ENCODE measurements around the gene ARHGAP24. TPM values are rescaled to one million over a fixed set of nuclear protein-coding genes. Genes with fewer than 3 reads are reported as not detected.

ARHGAP24 gene
- total and polyA plus RNA-seq, 2 experiments from 2014 or later, result 19.5 to 29.6 TPM

- H3K4me3 ChIP-seq, result no peak overlapping the region
- no peaks in the 10 kb centered on the region for H3K36me3 ChIP-seq (replicated peaks; ENCODE audit: insufficient read depth, low read depth)
- H3K4me1 ChIP-seq (ENCODE audit: insufficient read depth), result peaks cover 4% of the 10 kb centered on the region
- WGBS (ENCODE audit: low lambda C conversion rate, missing lambda C conversion rate), result 85% methylated on average over 1 of the region's 1 CpG
- no peaks in the 10 kb centered on the region for H3K27me3 ChIP-seq
- no peak overlapping the region for H2AFZ ChIP-seq
- H3K79me2 ChIP-seq, result peaks cover 8% of the 10 kb centered on the region
- no peak for DNase-seq (ENCODE audit: low spot score)
- no peak overlapping the region for H3K27ac ChIP-seq
- H3K9me3 ChIP-seq (ENCODE audit: low read depth), result no peaks in the 10 kb centered on the region
- H3K9me2 ChIP-seq (replicated peaks; ENCODE audit: insufficient read depth), result no peaks in the 10 kb centered on the region
- H4K20me1 ChIP-seq (ENCODE audit: insufficient read depth, poor library complexity, severe bottlenecking), result no peaks in the 10 kb centered on the region
- TF ChIP-seq CTCF (IDR thresholded peaks at IDR 0.05; ENCODE audit: poor library complexity) (no peak), EZH2 (IDR thresholded peaks at IDR 0.05; ENCODE audit: borderline replicate concordance) (no peak), EZH2phosphoT487 (IDR thresholded peaks at IDR 0.05; ENCODE audit: low read depth, severe bottlenecking, unreplicated experiment) (no peak)
- no peak overlapping the region for H3K4me2 ChIP-seq
Observed at GRCh38 chr4:85784947-85785346, 310.0 kb downstream of the ARHGAP24 start.

GRCh38 chr4:85787133-85787532 lies 312.2 kb downstream of the ARHGAP24 start:
- no peaks in the 10 kb centered on the region for H4K20me1 ChIP-seq (ENCODE audit: insufficient read depth, poor library complexity, severe bottlenecking)
- peaks cover 6% of the 10 kb centered on the region for H3K79me2 ChIP-seq
- H3K4me1 ChIP-seq (ENCODE audit: insufficient read depth), result peaks cover 4% of the 10 kb centered on the region
- peak overlapping the region; percentile 22 for H3K27ac ChIP-seq
- no peaks in the 10 kb centered on the region for H3K36me3 ChIP-seq (replicated peaks; ENCODE audit: insufficient read depth, low read depth)
- no peak overlapping the region for H3K4me3 ChIP-seq
- no peak overlapping the region for H2AFZ ChIP-seq
- 90% methylated on average over 3 of the region's 3 CpGs for WGBS (ENCODE audit: low lambda C conversion rate, missing lambda C conversion rate)
- TF ChIP-seq EZH2 (IDR thresholded peaks at IDR 0.05; ENCODE audit: borderline replicate concordance), result no peak
- no peak for TF ChIP-seq CTCF (IDR thresholded peaks at IDR 0.05; ENCODE audit: poor library complexity)
- no peak for TF ChIP-seq EZH2phosphoT487 (IDR thresholded peaks at IDR 0.05; ENCODE audit: low read depth, severe bottlenecking, unreplicated experiment)
- no peak overlapping the region for H3K4me2 ChIP-seq
- DNase-seq (ENCODE audit: low spot score), result peak; percentile 19
- no peaks in the 10 kb centered on the region for H3K9me2 ChIP-seq (replicated peaks; ENCODE audit: insufficient read depth)
- H3K9me3 ChIP-seq (ENCODE audit: low read depth), result no peaks in the 10 kb centered on the region
- no peaks in the 10 kb centered on the region for H3K27me3 ChIP-seq

- no peaks in the 10 kb centered on the region for H3K27me3 ChIP-seq
- no peaks in the 10 kb centered on the region for H3K36me3 ChIP-seq (replicated peaks; ENCODE audit: insufficient read depth, low read depth)
- H3K4me3 ChIP-seq, result no peak overlapping the region
- no peaks in the 10 kb centered on the region for H3K9me2 ChIP-seq (replicated peaks; ENCODE audit: insufficient read depth)
- peaks cover 17% of the 10 kb centered on the region for H3K4me1 ChIP-seq (ENCODE audit: insufficient read depth)
- H3K4me2 ChIP-seq, result no peak overlapping the region
- WGBS (ENCODE audit: low lambda C conversion rate, missing lambda C conversion rate), result 64% methylated on average over 2 of the region's 2 CpGs
- no peak overlapping the region for H2AFZ ChIP-seq
- peaks cover 3% of the 10 kb centered on the region for H3K79me2 ChIP-seq
- peak overlapping the region; percentile 17 for H3K27ac ChIP-seq
- TF ChIP-seq CTCF (IDR thresholded peaks at IDR 0.05; ENCODE audit: poor library complexity), result no peak
- TF ChIP-seq EZH2phosphoT487 (IDR thresholded peaks at IDR 0.05; ENCODE audit: low read depth, severe bottlenecking, unreplicated experiment), result no peak
- H3K9me3 ChIP-seq (ENCODE audit: low read depth), result no peaks in the 10 kb centered on the region
- no peaks in the 10 kb centered on the region for H4K20me1 ChIP-seq (ENCODE audit: insufficient read depth, poor library complexity, severe bottlenecking)
- DNase-seq (ENCODE audit: low spot score), result no peak
Observed at GRCh38 chr4:85788604-85789003, 313.7 kb downstream of the ARHGAP24 start.

- TF ChIP-seq EZH2 (IDR thresholded peaks at IDR 0.05; ENCODE audit: borderline replicate concordance), result no peak
- TF ChIP-seq EZH2phosphoT487 (IDR thresholded peaks at IDR 0.05; ENCODE audit: low read depth, severe bottlenecking, unreplicated experiment), result no peak
- TF ChIP-seq CTCF (IDR thresholded peaks at IDR 0.05; ENCODE audit: poor library complexity), result no peak
- no peak for DNase-seq (ENCODE audit: low spot score)
- H3K79me2 ChIP-seq, result peaks cover 3% of the 10 kb centered on the region
- H3K9me2 ChIP-seq (replicated peaks; ENCODE audit: insufficient read depth), result no peaks in the 10 kb centered on the region
- no peaks in the 10 kb centered on the region for H3K9me3 ChIP-seq (ENCODE audit: low read depth)
- no peaks in the 10 kb centered on the region for H3K36me3 ChIP-seq (replicated peaks; ENCODE audit: insufficient read depth, low read depth)
- H3K27ac ChIP-seq, result no peak overlapping the region
- 100% methylated on average over 3 of the region's 3 CpGs for WGBS (ENCODE audit: low lambda C conversion rate, missing lambda C conversion rate)
- no peak overlapping the region for H2AFZ ChIP-seq
- H3K4me3 ChIP-seq, result no peak overlapping the region
- H3K27me3 ChIP-seq, result no peaks in the 10 kb centered on the region
- H3K4me1 ChIP-seq (ENCODE audit: insufficient read depth), result peaks cover 19% of the 10 kb centered on the region
- H3K4me2 ChIP-seq, result no peak overlapping the region
- H4K20me1 ChIP-seq (ENCODE audit: insufficient read depth, poor library complexity, severe bottlenecking), result no peaks in the 10 kb centered on the region
Observed at GRCh38 chr4:85789241-85789640, 314.3 kb downstream of the ARHGAP24 start.
